Measurements from ENCODE around the gene PROM2.

PROM2 gene

GRCh38 chr2:95276244-95276887, 2.1 kb downstream of the PROM2 start:
- Histone ChIP-seq H3K4me3 (no peak overlapping the region), H3K36me3 (no peaks in the 10 kb centered on the region), H3K9ac (no peak overlapping the region), H3K4me1 (no peaks in the 10 kb centered on the region), H3K9me3 (no peaks in the 10 kb centered on the region), H3K27ac (no peak overlapping the region), H3K27me3 (no peaks in the 10 kb centered on the region), H4K20me1 (no peaks in the 10 kb centered on the region), H3K4me2 (no peak overlapping the region)
- TF ChIP-seq Cebpa-rat (IDR thresholded peaks at IDR 0.05): no peak

- Histone ChIP-seq H3K27ac (no peak overlapping the region), H3K4me2 (no peak overlapping the region), H3K36me3 (no peaks in the 10 kb centered on the region), H3K4me3 (no peak overlapping the region), H3K4me1 (no peaks in the 10 kb centered on the region), H3K27me3 (no peaks in the 10 kb centered on the region), H3K9ac (no peak overlapping the region), H4K20me1 (no peaks in the 10 kb centered on the region), H3K9me3 (no peaks in the 10 kb centered on the region)
- TF ChIP-seq Cebpa-rat (IDR thresholded peaks at IDR 0.05): no peak
Measured at GRCh38 chr2:95276888-95277245, 2.6 kb downstream of the PROM2 start.

- no peaks in the 10 kb centered on the region for H3K27me3 ChIP-seq
- no peaks in the 10 kb centered on the region for H3K9me3 ChIP-seq
- no peak for TF ChIP-seq Cebpa-rat (IDR thresholded peaks at IDR 0.05)
- H3K9ac ChIP-seq: no peak overlapping the region
- H3K4me3 ChIP-seq: no peak overlapping the region
- no peaks in the 10 kb centered on the region for H3K4me1 ChIP-seq
- H3K36me3 ChIP-seq: no peaks in the 10 kb centered on the region
- H3K27ac ChIP-seq: no peak overlapping the region
- H4K20me1 ChIP-seq: no peaks in the 10 kb centered on the region
- H3K4me2 ChIP-seq: no peak overlapping the region
Measured at GRCh38 chr2:95277246-95277906, 3.1 kb downstream of the PROM2 start.

GRCh38 chr2:95278051-95278471, 3.8 kb downstream of the PROM2 start:
- Histone ChIP-seq H3K9me3 (no peaks in the 10 kb centered on the region), H3K9ac (no peak overlapping the region), H3K4me3 (no peak overlapping the region), H3K4me1 (no peaks in the 10 kb centered on the region), H3K4me2 (no peak overlapping the region), H3K27me3 (no peaks in the 10 kb centered on the region), H4K20me1 (no peaks in the 10 kb centered on the region), H3K36me3 (no peaks in the 10 kb centered on the region), H3K27ac (no peak overlapping the region)
- TF ChIP-seq Cebpa-rat (IDR thresholded peaks at IDR 0.05): no peak

- Histone ChIP-seq H4K20me1 (no peaks in the 10 kb centered on the region), H3K27ac (no peak overlapping the region), H3K9me3 (no peaks in the 10 kb centered on the region), H3K9ac (no peak overlapping the region), H3K36me3 (no peaks in the 10 kb centered on the region), H3K4me2 (no peak overlapping the region), H3K4me1 (no peaks in the 10 kb centered on the region), H3K4me3 (no peak overlapping the region), H3K27me3 (no peaks in the 10 kb centered on the region)
- TF ChIP-seq Cebpa-rat (IDR thresholded peaks at IDR 0.05): no peak
Measured at GRCh38 chr2:95278637-95279225, 4.5 kb downstream of the PROM2 start.

- Histone ChIP-seq H3K36me3 (no peaks in the 10 kb centered on the region), H3K9ac (no peak overlapping the region), H3K27me3 (no peaks in the 10 kb centered on the region), H3K4me3 (no peak overlapping the region), H3K4me1 (no peaks in the 10 kb centered on the region), H4K20me1 (no peaks in the 10 kb centered on the region), H3K4me2 (no peak overlapping the region), H3K27ac (no peak overlapping the region), H3K9me3 (no peaks in the 10 kb centered on the region)
- TF ChIP-seq Cebpa-rat (IDR thresholded peaks at IDR 0.05): no peak
Measured at GRCh38 chr2:95279435-95280035, 5.3 kb downstream of the PROM2 start.

- no peaks in the 10 kb centered on the region for H3K36me3 ChIP-seq
- H3K4me3 ChIP-seq: no peak overlapping the region
- H3K27ac ChIP-seq: no peak overlapping the region
- H3K27me3 ChIP-seq: no peaks in the 10 kb centered on the region
- H3K4me1 ChIP-seq: no peaks in the 10 kb centered on the region
- no peak for TF ChIP-seq Cebpa-rat (IDR thresholded peaks at IDR 0.05)
- no peak overlapping the region for H3K9ac ChIP-seq
- H3K9me3 ChIP-seq: no peaks in the 10 kb centered on the region
- no peaks in the 10 kb centered on the region for H4K20me1 ChIP-seq
- no peak overlapping the region for H3K4me2 ChIP-seq
Measured at GRCh38 chr2:95281071-95281470, 6.8 kb downstream of the PROM2 start.

- Histone ChIP-seq H3K27ac (no peak overlapping the region), H3K4me3 (no peak overlapping the region), H3K9ac (no peak overlapping the region), H3K4me1 (no peaks in the 10 kb centered on the region), H4K20me1 (no peaks in the 10 kb centered on the region), H3K36me3 (no peaks in the 10 kb centered on the region), H3K4me2 (no peak overlapping the region), H3K27me3 (no peaks in the 10 kb centered on the region), H3K9me3 (no peaks in the 10 kb centered on the region)
- no peak for TF ChIP-seq Cebpa-rat (IDR thresholded peaks at IDR 0.05)
Measured at GRCh38 chr2:95281786-95282185, 7.5 kb downstream of the PROM2 start.

GRCh38 chr2:95282458-95282857, 8.2 kb downstream of the PROM2 start:
- no peak for TF ChIP-seq Cebpa-rat (IDR thresholded peaks at IDR 0.05)
- Histone ChIP-seq H3K9me3 (no peaks in the 10 kb centered on the region), H3K27ac (no peak overlapping the region), H3K36me3 (no peaks in the 10 kb centered on the region), H3K9ac (no peak overlapping the region), H3K27me3 (no peaks in the 10 kb centered on the region), H3K4me3 (no peak overlapping the region), H3K4me2 (no peak overlapping the region), H4K20me1 (no peaks in the 10 kb centered on the region), H3K4me1 (no peaks in the 10 kb centered on the region)

GRCh38 chr2:95283562-95283961, 9.3 kb downstream of the PROM2 start:
- no peak overlapping the region for H3K4me2 ChIP-seq
- no peaks in the 10 kb centered on the region for H4K20me1 ChIP-seq
- TF ChIP-seq Cebpa-rat (IDR thresholded peaks at IDR 0.05): no peak
- no peaks in the 10 kb centered on the region for H3K36me3 ChIP-seq
- no peak overlapping the region for H3K4me3 ChIP-seq
- H3K27me3 ChIP-seq: no peaks in the 10 kb centered on the region
- no peak overlapping the region for H3K9ac ChIP-seq
- H3K27ac ChIP-seq: no peak overlapping the region
- H3K4me1 ChIP-seq: no peaks in the 10 kb centered on the region
- H3K9me3 ChIP-seq: no peaks in the 10 kb centered on the region
